ENCODE measurements around the gene TEDC1. TPM values are rescaled to one million over a fixed set of nuclear protein-coding genes. Genes with fewer than 3 reads are reported as not detected.

Gene TEDC1
- total RNA-seq, 2 donors from 2014 or later, result 9.1 to 23.8 TPM

GRCh38 chr14:105477660-105478397, 13.2 kb upstream of the TEDC1 start:
- no peak for DNase-seq
- Histone ChIP-seq H3K9me3 (ENCODE audit: control insufficient read depth, low read length) (no peaks in the 10 kb centered on the region), H3K9ac (ENCODE audit: extremely low read depth, low read length, poor library complexity, severe bottlenecking) (no peak overlapping the region), H3K4me3 (ENCODE audit: low read length) (no peak overlapping the region), H3K27me3 (ENCODE audit: control insufficient read depth, insufficient read depth, low read length, poor library complexity, severe bottlenecking) (peaks cover 78% of the 10 kb centered on the region), H3K27ac (ENCODE audit: low read depth, low read length) (no peak overlapping the region), H3K36me3 (ENCODE audit: control insufficient read depth, insufficient read depth, low read length) (no peaks in the 10 kb centered on the region), H3K4me1 (ENCODE audit: control insufficient read depth, insufficient read depth, low read length) (peaks cover 2% of the 10 kb centered on the region)
- TF ChIP-seq CTCF (conservative IDR thresholded peaks at IDR 0.05), result no peak
- Mint-ChIP-seq H3K36me3 (ENCODE audit: low read depth) (no peaks in the 10 kb centered on the region), H3K27ac (no peak overlapping the region), H3K9me3 (peaks cover 2% of the 10 kb centered on the region), H3K4me1 (peaks cover 6% of the 10 kb centered on the region), H3K27me3 (ENCODE audit: insufficient read depth) (peaks cover 72% of the 10 kb centered on the region), H3K4me3 (no peak overlapping the region)
- 15 to 41% methylated on average over 9 to 41 of the region's 56 CpGs for WGBS, 2 experiments (ENCODE audit: insufficient coverage in 1 of 2, insufficient read length in 1 of 2)

GRCh38 chr14:105478398-105479251, 12.4 kb upstream of the TEDC1 start:
- WGBS, 2 experiments (ENCODE audit: insufficient coverage in 1 of 2, insufficient read length in 1 of 2), result 11 to 32% methylated on average over 24 to 73 of the region's 81 CpGs
- peaks cover 6% of the 10 kb centered on the region for H3K4me1 Mint-ChIP-seq
- no peaks in the 10 kb centered on the region for H3K9me3 ChIP-seq (ENCODE audit: control insufficient read depth, low read length)
- peaks cover 73% of the 10 kb centered on the region for H3K27me3 Mint-ChIP-seq (ENCODE audit: insufficient read depth)
- no peak overlapping the region for H3K4me3 ChIP-seq (ENCODE audit: low read length)
- no peak overlapping the region for H3K9ac ChIP-seq (ENCODE audit: extremely low read depth, low read length, poor library complexity, severe bottlenecking)
- H3K27me3 ChIP-seq (ENCODE audit: control insufficient read depth, insufficient read depth, low read length, poor library complexity, severe bottlenecking), result peaks cover 81% of the 10 kb centered on the region
- no peaks in the 10 kb centered on the region for H3K36me3 ChIP-seq (ENCODE audit: control insufficient read depth, insufficient read depth, low read length)
- no peak overlapping the region for H3K27ac ChIP-seq (ENCODE audit: low read depth, low read length)
- TF ChIP-seq CTCF (conservative IDR thresholded peaks at IDR 0.05), result no peak
- peak; percentile 79 for DNase-seq
- H3K9me3 Mint-ChIP-seq, result peaks cover 2% of the 10 kb centered on the region
- no peaks in the 10 kb centered on the region for H3K36me3 Mint-ChIP-seq (ENCODE audit: low read depth)
- peaks cover 2% of the 10 kb centered on the region for H3K4me1 ChIP-seq (ENCODE audit: control insufficient read depth, insufficient read depth, low read length)
- H3K27ac Mint-ChIP-seq, result no peak overlapping the region
- H3K4me3 Mint-ChIP-seq, result no peak overlapping the region

- Histone ChIP-seq H3K36me3 (ENCODE audit: control insufficient read depth, insufficient read depth, low read length) (no peaks in the 10 kb centered on the region), H3K27me3 (ENCODE audit: control insufficient read depth, insufficient read depth, low read length, poor library complexity, severe bottlenecking) (peaks cover 86% of the 10 kb centered on the region), H3K9ac (ENCODE audit: extremely low read depth, low read length, poor library complexity, severe bottlenecking) (no peak overlapping the region), H3K4me3 (ENCODE audit: low read length) (no peak overlapping the region), H3K9me3 (ENCODE audit: control insufficient read depth, low read length) (no peaks in the 10 kb centered on the region), H3K4me1 (ENCODE audit: control insufficient read depth, insufficient read depth, low read length) (peaks cover 2% of the 10 kb centered on the region), H3K27ac (ENCODE audit: low read depth, low read length) (no peak overlapping the region)
- H3K36me3 Mint-ChIP-seq (ENCODE audit: low read depth), result no peaks in the 10 kb centered on the region
- peaks cover 80% of the 10 kb centered on the region for H3K27me3 Mint-ChIP-seq (ENCODE audit: insufficient read depth)
- TF ChIP-seq CTCF (conservative IDR thresholded peaks at IDR 0.05), result no peak
- no peak overlapping the region for H3K4me3 Mint-ChIP-seq
- peaks cover 2% of the 10 kb centered on the region for H3K9me3 Mint-ChIP-seq
- no peak for DNase-seq
- no peak overlapping the region for H3K27ac Mint-ChIP-seq
- peaks cover 6% of the 10 kb centered on the region for H3K4me1 Mint-ChIP-seq
- WGBS, 2 experiments (ENCODE audit: insufficient coverage in 1 of 2, insufficient read length in 1 of 2), result 45 to 77% methylated on average over 21 to 34 of the region's 34 CpGs
Measured at GRCh38 chr14:105479431-105480158, 11.5 kb upstream of the TEDC1 start.
